Measurements from ENCODE around the gene MAFG.

Gene MAFG

DNA sequence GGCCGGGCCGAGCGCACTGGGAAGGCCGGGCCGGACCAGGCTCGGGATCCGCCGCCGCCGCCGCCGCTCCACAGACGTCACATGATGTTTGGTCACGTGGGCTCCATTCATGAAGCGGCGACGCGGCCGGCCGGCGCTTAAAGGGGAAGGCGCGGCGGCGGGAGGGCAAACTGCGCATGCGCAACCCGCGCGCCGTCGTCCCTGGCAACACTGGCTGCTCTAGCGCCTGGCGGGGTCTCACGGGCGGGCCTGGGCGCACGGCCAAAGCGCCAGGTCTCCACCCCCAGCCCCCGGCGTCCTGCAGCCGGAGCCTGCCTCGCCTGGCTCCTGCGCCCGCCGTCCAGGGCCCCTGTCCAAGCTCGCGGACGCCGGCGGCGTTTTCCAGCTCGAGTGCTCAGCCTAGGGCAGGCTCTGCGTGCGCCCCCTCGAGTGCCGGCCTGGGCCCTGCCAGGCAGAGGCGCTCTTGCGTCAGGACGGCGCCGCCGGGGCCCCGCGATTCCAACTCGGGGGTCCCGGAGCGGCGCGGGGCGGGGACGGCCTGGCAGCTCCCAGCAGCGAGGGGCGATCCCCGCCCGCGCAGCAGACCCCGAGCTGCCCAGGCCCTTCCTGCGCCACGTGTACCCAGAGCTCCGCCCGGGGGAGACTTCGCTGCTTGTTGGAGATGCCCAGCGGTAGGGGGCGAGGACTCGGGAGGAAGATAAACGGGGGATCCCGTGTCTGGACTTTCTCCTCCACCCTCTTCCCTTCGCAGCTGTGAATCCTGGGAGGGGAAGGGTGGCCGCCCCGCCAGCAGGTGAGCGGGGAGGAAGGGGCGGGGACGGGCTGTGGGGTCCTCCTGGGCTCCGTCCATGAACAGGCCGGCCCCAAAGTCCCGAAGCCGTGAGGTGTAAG, at the start of gene MAFG:
Gene MAFG (minus strand): TSS at position 83 of the 891 bp plus-strand sequence. CDS start 4,550 bp downstream, outside the sequence.
- peak; percentile 89 to 92 for DNase-seq

DNA sequence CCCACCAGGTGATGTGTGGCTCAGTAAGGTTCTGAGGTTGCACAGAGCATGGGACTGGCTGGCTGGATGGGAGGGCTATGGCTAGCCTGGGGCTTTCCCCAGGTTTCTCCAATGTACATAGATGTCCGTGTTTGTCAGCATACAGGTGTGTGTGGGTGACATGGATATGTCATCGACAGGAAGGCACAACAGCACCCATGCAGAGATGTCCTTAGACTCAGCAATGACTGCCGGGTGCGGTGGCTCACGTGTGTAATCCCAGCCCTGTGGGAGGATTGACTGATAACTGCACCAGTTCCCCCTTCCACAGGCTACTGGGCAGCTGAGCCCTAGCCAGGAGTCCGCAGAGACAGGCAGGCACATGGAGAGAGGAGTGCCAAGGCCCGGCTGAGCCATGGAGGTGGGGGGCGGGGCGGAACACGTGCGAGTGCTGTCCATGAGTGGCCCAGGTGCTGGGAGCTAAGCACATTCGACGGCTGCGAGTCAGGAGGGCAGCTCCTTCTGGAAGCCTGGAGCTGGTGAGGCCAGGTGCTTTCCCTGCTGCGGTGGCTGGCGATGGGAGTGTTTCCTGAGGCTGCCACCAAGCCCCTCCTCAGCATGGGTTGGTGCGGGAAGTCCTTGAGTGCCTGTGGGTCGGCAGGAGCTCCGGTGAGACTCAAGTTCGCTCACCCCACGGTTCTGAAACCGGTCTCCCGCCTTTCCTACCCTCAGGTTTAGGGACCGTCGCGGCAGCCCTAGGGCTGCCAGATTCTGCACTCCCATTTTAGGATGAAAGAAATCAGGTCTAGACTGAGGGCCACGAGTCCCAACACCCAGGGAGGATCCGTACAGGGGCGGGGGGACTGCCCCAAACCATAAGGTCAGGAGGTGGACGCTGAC, 49.0 kb upstream of the MAFG start:
- DNase-seq = peak; percentile 20 to 48

DNA sequence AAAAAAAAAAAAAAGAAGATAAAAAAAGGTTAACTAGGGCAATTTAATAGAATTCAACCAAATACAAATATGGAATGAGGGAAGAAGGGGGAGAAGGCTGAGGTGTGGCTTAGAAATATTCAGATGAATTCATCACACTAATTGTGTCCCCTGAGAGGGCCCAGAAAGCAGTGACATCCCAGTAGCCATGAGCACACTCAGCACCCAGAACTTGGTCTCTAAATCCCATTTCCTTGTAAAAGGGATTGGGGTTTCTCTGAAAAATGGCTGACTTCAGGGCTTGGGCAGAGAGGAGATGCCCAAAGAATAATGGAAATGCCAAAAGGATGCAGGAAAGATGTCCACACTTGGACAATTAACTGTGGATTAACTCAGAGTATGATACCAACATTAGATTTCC, 45.9 kb upstream of the MAFG start:
- no peak for DNase-seq

DNA sequence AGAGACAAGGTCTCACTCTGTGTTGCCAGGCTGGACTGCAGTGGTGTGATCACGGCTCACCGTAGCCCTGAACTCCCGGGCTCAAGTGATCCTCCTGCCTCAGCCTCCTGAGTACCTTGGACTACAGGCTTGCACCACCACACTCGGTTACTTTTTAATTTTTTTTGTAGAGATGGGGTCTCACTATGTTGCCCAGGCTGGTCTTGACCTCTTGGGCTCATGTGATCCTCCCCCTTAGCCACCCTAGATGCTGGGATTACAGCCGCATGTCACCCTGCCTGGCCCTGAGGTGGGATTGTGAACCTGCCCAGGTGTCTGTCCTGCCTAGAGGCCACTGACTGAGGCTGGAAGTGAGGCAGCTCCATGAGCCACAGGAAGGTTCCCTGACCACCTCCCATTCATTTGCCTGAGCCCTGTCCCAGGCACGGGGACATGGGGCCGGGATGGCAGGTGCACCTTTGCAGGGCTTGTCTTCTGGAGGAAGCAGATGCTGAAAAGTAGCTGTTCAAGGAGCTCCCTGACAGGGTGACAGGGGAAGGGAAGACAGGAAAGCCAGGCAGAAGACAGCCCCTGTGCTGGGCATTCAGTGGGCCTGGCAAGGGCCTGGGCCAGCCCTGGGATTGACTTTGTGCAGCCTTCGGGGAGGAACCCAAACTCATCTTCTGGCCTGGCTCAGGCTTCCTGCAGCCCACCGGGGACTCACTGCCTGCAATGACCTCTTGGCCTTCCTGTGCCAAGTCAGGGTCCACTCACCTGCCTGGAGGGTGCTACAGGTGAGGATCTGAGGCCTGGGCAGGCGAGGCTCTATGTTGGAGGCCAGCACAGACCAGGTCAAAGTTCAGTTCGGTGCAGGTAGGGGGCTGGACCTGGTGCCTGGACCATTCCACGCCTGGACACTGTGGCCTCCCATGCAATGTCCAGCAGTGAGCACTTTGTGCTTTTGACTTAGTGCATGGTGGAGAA, 41.6 kb upstream of the MAFG start:
- DNase-seq = no peak

DNA sequence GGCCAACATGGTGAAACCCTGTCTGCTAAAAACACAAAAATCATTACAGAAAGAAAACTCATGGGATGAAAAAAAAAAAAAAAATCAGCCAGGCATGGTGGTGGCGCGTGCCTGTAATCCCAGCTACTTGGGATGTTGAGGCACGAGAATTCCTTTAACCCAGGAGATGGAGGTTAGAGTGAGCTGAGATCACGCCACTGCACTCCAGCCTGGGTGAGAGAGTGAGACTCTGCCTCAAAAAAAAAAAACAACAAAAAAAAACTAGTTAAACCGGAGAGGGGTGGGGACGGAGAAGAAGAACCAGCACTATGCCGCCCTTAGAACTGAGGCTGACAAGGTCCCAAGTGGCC, 40.8 kb upstream of the MAFG start:
- no peak for DNase-seq

DNA sequence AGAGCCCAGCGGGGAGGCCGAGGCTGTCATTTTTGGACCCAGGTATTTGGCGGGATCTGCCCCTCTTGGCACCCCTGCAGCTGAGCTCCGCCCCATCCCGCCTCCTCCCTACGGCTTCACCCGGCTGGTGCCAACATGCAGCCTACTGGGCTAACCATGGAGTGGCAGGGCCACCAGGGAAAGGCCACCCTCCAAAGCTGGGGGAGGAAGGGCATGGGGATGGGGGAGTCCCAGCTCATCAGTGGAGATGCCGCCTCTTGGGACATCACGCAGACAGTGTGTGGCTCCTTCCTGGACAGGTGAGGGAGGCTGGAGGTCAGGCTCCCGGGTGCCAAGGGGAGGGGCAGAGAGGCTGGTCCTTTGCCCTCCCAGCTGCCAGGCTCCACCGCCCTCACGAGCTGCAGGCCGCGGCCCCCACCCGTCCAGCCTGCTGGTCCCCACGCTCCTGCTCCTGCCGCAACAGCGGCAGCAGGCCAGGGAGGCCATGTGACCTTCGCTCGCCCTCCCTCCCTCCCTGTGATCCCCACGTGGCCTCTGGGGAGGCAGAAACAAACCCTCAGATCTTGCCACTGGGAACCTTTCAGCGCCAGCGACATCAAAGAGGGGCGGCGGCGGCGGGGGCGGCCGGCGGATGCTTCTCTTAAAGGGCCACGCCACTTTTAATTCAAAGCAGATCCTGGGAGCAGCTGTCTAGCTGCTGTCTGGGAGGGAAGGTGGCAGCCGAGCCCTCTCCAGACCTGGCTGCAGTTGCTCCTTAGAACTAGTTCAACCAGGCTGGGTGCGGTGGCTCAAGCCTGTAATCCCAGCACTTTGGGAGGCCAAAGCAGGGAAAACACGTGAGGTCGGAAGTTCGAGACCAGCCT, 40.2 kb upstream of the MAFG start:
- peak in 1 of 2 experiments; percentile 31 for DNase-seq

DNA sequence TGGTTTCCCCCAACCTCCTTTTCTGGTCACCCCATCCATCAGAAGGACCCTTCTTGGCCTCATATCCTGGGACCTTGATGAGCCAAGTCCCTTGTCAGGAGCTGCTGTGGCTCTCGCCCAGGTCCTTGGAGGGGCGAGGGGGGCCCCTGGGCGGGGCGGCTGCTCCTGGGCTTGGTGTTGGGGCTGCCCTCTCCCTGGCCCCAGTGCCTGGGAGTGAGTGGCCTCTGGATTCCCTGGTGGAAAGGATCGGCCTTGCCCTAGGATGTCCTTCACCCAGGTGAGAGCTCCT, 39.7 kb upstream of the MAFG start:
- no peak for DNase-seq

DNA sequence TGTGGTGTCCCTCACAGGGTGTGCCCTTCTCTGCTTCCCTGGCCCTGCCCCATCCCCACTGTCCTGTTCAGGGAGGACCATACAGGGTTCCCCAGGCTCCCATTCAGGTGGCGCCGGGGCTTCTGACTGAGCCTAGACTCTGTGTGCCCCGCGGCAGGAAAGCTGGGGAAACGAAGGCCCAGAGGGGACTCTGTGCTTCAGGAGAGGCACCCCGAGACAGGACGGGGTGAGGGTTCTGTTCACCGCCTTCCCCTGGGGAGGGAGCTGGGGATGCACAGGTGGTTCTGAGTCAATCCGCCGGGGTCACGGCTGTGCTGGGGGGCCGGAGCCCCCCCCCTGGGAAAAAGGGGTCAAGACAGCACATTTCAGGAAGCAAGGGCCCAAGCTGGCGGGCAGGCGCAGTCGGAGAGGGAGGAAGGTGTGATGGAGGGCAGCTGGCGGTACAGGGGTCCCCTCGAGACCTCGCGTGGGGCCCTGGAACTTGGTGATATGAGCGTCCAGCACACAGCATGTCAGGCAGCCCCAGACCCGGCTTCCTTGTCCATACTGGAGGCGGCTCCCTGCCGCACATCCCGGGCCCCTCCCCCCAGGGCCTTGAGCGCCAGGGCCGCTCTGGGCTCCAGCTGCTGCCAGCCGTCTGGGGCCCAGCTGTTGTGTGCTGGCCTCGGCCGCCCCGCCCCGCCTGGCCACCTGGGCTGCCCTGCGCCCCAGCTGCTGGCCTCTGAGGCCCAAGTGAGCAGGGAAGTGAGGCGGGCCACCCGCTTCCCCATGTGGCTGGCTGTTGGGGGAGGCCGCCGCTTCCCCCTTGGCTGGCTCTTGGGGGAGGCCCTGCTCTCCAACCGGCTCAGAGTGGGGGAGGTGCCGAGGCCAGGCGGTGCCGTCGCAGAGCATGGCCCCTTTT, 39.1 kb upstream of the MAFG start:
- DNase-seq = no peak

DNA sequence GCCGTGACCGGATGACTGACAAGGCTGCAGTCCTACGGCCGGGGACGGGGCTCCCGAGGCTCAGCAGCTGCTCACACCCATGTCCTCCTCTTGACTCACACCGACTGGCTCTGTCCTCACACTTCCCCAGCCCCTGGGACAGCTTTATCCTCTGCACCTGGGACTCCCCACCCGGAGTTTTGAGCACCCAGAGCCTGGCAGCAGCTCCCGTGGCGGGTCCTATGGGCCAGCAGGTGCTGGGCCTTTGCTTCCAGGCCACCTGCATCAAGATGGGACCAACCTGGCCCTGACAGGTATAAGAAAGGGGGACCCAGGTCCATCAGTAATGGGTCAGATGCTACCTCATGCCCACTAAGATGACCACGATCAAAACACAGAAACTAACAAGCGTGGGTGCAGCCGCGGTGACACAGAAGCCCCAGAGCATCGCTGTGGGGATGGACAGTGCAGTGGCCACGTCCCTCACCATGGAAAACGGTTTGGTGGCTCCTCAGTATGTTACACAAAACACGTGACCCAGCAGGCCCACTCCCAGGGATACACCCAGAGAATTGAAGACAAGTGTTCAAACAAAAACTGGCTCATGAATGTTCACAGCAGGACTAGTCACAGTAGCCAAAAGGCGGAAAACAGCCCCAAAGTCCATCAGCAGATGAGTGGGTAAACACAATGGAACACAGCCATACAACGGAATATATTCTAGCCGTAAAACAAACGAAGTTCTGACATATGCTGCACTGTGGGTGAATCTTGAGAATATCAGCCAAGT, 36.7 kb upstream of the MAFG start:
- no peak for DNase-seq

DNA sequence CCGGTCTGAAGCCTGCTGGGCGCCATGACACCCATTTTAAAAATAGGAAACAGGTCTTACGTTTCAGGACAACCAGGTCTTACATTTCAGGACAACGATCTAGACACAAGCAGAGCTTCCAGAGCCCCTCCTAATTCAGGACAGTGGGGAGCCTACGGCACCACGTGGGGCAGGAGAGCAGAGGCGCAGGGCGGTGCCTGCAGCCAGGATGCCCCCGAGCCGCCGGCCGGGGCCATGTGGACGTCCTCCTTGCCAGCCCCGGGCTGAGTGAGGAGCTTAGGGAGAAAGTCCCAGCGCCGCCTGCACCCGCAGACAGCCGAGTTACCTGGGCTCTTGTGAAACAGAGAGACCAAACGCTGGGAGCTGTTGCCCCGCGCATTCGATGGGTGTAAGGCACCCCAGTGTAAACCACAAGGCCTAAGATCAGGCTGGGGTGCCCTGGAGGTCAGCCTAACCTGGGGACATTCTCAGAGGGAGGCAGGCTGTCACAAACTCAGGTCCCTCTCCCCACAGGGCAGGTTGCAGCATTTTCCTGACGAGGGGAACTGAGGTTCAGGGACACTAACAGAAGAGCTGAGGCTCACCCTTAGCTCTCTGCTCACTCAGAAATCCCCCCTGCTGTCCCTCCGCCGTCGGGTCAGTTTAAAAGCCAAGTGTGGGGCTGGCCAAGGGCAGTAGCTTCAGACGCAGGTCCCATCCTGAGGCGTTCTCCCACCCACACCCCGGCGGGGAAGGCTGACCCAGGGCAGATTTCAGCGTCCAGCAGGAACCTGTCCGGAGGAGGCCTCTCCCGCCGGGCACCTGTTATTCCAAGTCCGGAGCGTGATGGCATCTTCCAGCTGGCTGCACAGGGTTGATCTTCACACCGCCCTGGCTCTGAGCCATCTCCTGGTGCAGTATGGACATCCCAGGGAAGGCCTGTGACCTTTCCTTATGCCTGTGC, 35.2 kb upstream of the MAFG start:
- no peak for DNase-seq

DNA sequence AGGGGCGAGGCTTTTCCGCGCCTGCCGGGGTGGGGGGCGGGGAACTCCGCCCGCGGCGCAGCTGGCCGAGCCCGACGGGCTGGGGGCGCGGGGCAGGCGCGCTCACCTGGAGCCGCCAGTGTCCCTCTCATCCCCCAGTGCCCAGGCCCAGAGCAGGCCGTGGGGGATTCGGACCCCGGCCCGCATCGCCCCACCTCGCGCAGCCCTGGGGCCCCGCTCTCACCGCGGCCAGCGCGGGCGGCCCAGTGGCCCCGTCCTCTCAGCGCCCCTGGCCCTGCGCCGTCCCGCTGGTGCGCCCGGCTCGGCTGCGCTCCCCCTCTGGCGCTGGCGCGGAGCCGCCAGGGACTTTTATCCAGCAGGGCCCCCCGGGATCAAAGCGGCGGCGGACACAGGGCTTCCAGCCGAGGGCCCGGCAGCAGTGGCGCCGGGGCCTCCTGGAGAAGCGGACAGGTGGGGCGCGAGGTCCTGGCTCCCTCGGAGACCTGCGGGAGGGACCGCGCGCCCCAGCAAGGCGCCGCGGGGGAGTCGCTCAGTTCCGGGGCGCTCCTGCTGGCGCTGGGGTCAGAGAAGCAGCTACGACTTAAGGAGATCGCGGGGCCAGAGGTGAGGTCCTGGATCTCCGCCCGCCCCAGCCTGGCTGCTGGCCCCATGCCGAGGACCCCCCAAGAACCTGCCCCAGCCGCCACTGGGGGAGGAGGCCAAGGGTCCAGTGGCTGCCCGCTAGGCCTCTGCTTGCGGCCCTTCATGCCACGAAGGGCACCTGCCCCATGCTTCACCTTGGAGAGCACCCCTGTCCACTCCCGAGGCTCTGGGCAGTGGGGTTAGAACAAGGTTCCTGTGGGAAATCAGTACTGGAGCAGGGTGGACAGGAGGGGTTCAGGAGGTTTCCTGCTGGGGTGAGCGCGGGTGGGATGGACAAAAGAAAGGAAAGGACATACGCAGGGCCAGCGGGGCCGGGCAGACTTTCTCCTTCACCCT, 34.3 kb upstream of the MAFG start:
- DNase-seq = no peak

DNA sequence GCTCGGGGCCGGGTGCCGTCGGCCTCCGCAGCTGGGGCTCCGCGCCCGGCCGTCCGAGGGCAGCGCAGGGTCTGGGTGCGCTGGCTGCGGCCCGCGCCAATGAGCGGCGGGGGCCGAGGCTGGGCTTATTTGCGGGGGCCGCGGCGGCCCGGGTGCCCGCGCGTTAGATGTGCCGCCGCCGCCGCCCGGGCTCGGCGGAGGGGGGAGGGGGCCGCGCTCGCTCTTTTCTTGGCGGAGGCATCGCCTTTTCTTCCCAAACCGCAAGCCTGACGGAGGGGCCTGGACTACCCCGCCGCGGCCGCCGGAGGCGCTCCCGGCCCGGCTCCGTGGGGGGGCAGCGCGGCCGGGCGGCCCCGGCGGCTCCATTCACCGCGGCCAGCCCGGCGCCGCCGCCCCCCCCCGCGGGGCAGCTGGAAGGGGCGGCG, 33.6 kb upstream of the MAFG start, which contains the start of gene NOTUM:
Gene NOTUM (minus strand): TSS at position 101 of the 425 bp plus-strand sequence. CDS start 278 bp downstream, outside the sequence.
- DNase-seq = no peak

DNA sequence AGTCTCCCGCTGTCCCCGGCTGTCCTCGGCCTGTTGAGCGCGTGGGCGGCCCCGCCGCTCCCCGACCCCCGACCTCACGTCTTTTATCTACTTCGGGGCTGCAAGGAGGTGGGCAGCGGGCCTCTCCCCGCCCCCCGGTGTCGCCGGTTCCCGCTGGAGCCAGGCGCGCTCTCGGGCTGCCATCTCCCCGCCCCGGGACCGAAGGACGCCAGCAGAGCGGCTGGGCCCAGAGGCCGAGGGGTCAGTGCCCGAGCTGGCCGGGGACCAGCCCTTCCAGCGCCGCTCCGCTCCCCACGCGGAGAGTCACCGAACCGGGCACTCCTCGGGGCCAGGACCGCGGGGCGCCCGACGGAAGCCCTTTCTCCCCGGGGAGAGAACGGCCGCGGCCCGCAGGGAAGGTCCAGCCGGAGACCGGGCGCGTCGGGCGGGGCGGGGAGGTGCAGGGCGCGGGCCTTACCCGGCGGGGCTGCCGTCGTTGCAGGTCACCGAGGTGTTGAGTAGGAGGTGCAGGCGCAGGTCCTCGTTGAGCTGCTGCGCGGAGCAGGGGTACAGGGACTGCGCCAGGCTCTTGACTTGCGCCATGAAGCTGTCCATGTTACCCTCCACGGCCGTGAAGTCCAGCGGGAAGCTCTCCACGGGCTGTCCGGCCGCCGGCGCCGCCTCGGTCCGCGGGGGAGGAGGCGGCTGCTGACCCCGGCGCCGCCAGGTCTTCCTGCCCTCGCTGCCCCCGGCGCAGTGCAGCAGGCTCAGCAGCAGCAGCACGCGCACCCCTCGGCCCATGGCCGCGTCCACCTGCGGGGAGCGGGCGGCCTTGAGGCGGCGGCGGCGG, 32.8 kb upstream of the MAFG start:
- no peak for DNase-seq

DNA sequence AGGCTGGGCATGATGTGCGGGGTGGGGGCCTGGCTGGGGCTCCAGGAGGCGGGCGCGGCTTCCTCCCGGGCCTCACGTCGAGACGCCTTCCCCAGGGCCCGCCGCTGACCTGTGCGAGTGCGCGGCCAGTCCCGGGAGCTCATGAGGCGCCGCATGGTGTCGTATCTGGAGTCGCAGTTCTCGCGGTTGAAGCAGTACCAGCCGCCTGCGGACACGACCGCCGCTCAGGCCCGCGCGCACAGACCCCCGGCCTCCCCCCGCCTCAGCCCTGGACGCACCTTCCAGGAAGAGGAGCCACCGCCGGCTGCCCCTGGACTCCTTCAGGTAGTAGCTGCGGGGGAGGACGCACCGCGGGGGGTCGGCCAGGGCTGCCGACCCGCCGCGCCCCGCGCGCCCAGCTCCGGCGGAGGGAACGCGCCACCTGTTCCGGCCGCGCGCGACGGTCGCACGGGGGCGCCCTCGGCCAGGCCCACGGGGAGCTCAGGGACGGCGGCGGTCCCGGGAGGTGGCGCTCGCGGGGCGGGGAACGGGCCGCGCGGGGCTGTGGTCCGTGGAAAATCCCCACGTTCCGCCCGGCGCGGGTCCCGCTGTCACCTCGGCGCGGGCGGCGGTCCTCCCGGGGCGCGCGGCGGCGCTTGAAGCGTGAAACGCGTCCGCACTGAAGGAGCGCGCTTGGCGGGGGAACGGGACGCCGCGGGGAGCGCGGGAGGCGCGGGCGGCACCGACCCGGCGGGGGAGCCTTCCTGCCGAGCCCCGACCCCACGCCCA, 32.0 kb upstream of the MAFG start:
- no peak for DNase-seq

DNA sequence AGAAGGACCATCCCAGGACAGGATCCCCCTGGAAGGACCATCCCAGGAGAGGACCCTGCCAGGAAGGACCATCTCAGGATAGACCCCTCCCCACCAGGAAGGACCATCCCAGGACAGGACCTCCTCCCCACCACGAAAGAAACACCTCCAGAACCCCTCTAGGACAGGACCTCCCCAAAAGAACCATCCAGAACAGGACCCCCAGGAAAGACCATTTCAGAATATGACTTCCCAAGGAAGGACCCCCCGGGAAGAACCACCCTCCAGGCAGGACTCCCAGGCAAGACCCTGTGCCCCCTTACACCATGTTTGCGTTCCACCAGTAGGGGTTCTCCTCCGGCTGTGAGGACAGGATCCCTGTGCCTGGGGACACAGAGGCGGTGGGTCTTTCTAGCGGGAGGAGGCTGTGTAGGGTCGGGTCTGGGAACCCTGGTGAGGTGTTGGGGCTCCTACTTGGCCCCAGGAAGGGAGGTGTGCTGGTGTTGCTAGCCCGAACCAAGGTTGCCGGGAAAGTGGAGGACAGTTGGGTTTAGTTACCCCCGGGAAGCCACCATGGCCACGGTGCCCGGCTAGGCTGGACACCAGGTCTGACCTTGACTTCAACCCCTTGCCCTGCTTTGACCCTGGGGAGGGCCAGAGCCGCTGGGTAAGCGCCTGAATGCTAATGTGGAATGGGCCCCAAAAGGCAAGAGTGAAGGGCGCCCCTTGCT, 31.3 kb upstream of the MAFG start:
- no peak for DNase-seq

Data from NCI-H187 (cell line).